ENCODE measurements around the gene SCG3.

Gene SCG3

DNA sequence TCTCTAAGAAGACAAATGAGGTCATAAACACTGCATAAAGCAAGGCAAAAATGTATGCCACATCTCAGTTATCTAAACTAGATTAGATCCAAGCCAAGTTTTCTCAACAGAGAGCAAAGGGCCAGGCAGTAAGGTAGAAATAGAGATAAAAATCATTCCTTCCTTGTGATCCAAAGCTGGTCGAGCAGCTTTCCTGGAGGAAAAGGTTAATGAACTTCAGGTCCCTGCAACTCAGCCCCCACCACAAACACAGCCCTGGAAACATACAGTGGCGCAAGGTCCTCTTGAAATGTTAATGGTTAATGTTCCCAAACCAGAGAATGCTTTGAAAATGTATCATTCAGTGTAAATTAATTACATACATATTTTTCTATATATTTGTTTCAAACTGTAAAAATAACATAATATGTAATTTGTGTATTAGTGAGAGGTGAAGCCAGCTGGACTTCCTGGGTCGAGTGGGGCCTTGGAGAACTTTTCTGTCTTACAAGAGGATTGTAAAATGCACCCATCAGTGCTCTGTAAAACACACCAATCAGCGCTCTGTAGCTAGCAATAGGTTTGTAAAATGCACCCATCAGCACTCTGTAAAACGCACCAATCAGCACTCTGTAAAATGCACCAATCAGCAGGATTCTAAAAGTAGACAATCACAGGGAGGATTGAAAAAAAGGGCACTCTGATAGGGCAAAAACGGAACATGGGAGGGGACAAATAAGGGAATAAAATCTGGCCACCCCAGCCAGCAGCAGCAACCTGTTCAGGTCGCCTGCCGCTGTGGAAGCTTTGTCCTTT, 39.1 kb downstream of the SCG3 start:
- Histone ChIP-seq H3K9ac (ENCODE audit: low read length) (no peak overlapping the region), H3K9me2 (replicated peaks; ENCODE audit: insufficient read depth, low read length) (no peaks in the 10 kb centered on the region), H3K36me3 (ENCODE audit: low read length) (no peaks in the 10 kb centered on the region), H3F3A (ENCODE audit: insufficient read depth) (no peaks in the 10 kb centered on the region), H4K20me1 (ENCODE audit: low read depth, low read length) (no peaks in the 10 kb centered on the region; the same call in 1 of the 2 replicates), H3K27ac (ENCODE audit: low read depth, low read length) (no peak overlapping the region), H3K4me2 (ENCODE audit: low read depth, low read length, poor library complexity, severe bottlenecking) (no peak overlapping the region), H2AFZ (ENCODE audit: low read depth, low read length, severe bottlenecking) (no peak overlapping the region), H3K79me2 (ENCODE audit: insufficient read depth, low read length) (no peaks in the 10 kb centered on the region), H3K4me3 (ENCODE audit: insufficient read depth, low read length, poor library complexity, severe bottlenecking) (no peak overlapping the region), H3K27me3 (ENCODE audit: low read length) (no peaks in the 10 kb centered on the region), H3K9me3 (ENCODE audit: insufficient read depth, low read length) (no peaks in the 10 kb centered on the region)
- no peak for TF ChIP-seq EZH2phosphoT487 (conservative IDR thresholded peaks at IDR 0.05; ENCODE audit: low read length)
- TF ChIP-seq, protein P1, sequence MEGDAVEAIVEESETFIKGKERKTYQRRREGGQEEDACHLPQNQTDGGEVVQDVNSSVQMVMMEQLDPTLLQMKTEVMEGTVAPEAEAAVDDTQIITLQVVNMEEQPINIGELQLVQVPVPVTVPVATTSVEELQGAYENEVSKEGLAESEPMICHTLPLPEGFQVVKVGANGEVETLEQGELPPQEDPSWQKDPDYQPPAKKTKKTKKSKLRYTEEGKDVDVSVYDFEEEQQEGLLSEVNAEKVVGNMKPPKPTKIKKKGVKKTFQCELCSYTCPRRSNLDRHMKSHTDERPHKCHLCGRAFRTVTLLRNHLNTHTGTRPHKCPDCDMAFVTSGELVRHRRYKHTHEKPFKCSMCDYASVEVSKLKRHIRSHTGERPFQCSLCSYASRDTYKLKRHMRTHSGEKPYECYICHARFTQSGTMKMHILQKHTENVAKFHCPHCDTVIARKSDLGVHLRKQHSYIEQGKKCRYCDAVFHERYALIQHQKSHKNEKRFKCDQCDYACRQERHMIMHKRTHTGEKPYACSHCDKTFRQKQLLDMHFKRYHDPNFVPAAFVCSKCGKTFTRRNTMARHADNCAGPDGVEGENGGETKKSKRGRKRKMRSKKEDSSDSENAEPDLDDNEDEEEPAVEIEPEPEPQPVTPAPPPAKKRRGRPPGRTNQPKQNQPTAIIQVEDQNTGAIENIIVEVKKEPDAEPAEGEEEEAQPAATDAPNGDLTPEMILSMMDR (IDR thresholded peaks at IDR 0.05; ENCODE audit: insufficient read depth, low read length, poor library complexity, severe bottlenecking), result no peak

GRCh38 chr15:51721199-51721960, 40.1 kb downstream of the SCG3 start:
- H3K79me2 ChIP-seq (ENCODE audit: insufficient read depth, low read length), result no peaks in the 10 kb centered on the region
- no peaks in the 10 kb centered on the region for H3K36me3 ChIP-seq (ENCODE audit: low read length)
- no peaks in the 10 kb centered on the region for H3K27me3 ChIP-seq (ENCODE audit: low read length)
- H3K4me3 ChIP-seq (ENCODE audit: insufficient read depth, low read length, poor library complexity, severe bottlenecking), result no peak overlapping the region
- H3K4me2 ChIP-seq (ENCODE audit: low read depth, low read length, poor library complexity, severe bottlenecking), result no peak overlapping the region
- TF ChIP-seq, protein P1 (IDR thresholded peaks at IDR 0.05; ENCODE audit: insufficient read depth, low read length, poor library complexity, severe bottlenecking), result no peak
- TF ChIP-seq EZH2phosphoT487 (conservative IDR thresholded peaks at IDR 0.05; ENCODE audit: low read length), result no peak
- no peaks in the 10 kb centered on the region for H3F3A ChIP-seq (ENCODE audit: insufficient read depth)
- no peaks in the 10 kb centered on the region; the same call in 1 of the 2 replicates for H4K20me1 ChIP-seq (ENCODE audit: low read depth, low read length)
- H3K27ac ChIP-seq (ENCODE audit: low read depth, low read length), result no peak overlapping the region
- H3K9ac ChIP-seq (ENCODE audit: low read length), result no peak overlapping the region
- no peak overlapping the region for H2AFZ ChIP-seq (ENCODE audit: low read depth, low read length, severe bottlenecking)
- no peaks in the 10 kb centered on the region for H3K9me2 ChIP-seq (replicated peaks; ENCODE audit: insufficient read depth, low read length)
- H3K9me3 ChIP-seq (ENCODE audit: insufficient read depth, low read length), result no peaks in the 10 kb centered on the region

DNA sequence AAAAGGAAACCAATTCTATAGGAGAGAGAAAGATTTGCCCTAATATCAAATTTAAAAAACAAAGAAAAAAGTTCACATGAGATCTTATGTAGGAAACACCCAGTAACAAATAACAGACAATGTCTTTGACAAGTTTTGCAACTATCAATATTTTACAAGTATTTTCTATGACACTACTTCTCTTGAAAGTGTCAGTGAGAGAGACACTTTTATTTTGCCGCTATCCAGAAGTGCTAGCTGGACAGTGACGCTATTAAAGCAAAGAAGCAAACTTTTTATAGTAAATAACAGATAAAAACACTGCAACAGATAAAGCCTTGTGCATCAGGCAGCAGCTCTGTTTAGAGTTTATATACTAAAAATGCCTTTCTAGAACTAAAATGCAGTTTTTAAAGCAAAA, 42.9 kb downstream of the SCG3 start:
- no peaks in the 10 kb centered on the region for H3K9me3 ChIP-seq (ENCODE audit: insufficient read depth, low read length)
- H2AFZ ChIP-seq (ENCODE audit: low read depth, low read length, severe bottlenecking), result no peak overlapping the region
- no peaks in the 10 kb centered on the region for H3K79me2 ChIP-seq (ENCODE audit: insufficient read depth, low read length)
- H3K9me2 ChIP-seq (replicated peaks; ENCODE audit: insufficient read depth, low read length), result no peaks in the 10 kb centered on the region
- no peaks in the 10 kb centered on the region for H3K27me3 ChIP-seq (ENCODE audit: low read length)
- H3K36me3 ChIP-seq (ENCODE audit: low read length), result no peaks in the 10 kb centered on the region
- H3K4me2 ChIP-seq (ENCODE audit: low read depth, low read length, poor library complexity, severe bottlenecking), result no peak overlapping the region
- TF ChIP-seq, protein P1 (IDR thresholded peaks at IDR 0.05; ENCODE audit: insufficient read depth, low read length, poor library complexity, severe bottlenecking), result no peak
- no peak for TF ChIP-seq EZH2phosphoT487 (conservative IDR thresholded peaks at IDR 0.05; ENCODE audit: low read length)
- no peak overlapping the region for H3K9ac ChIP-seq (ENCODE audit: low read length)
- no peaks in the 10 kb centered on the region for H3F3A ChIP-seq (ENCODE audit: insufficient read depth)
- no peak overlapping the region for H3K27ac ChIP-seq (ENCODE audit: low read depth, low read length)
- H4K20me1 ChIP-seq (ENCODE audit: low read depth, low read length), result no peaks in the 10 kb centered on the region; the same call in 1 of the 2 replicates
- H3K4me3 ChIP-seq (ENCODE audit: insufficient read depth, low read length, poor library complexity, severe bottlenecking), result no peak overlapping the region

All from SU-DHL-6 (cell line).